ENCODE measurements around the gene ZFHX3. TPM values are rescaled to one million over a fixed set of nuclear protein-coding genes. Genes with fewer than 3 reads are reported as not detected.

ZFHX3 gene
- total and polyA plus RNA-seq, 11 donors, result 3.8 to 21.6 (median 13.6) TPM

GRCh38 chr16:72977127-72977526 lies 70.8 kb downstream of the ZFHX3 start:
- DNase-seq, result no peak
- TF ChIP-seq CTCF (IDR thresholded peaks at IDR 0.05), result no peak
- no peak for TF ChIP-seq POLR2A (IDR thresholded peaks at IDR 0.05)
- Histone ChIP-seq H3K9me3 (no peaks in the 10 kb centered on the region), H3K4me1 (peaks cover 0 to 44% (median 25%) of the 10 kb centered on the region in 12 donors), H3K36me3 (no peaks in the 10 kb centered on the region), H3K27me3 (no peaks in the 10 kb centered on the region), H3K4me3 (no peak overlapping the region), H3K27ac (peak overlapping the region in 1 of 12 donors; percentile 48)
- WGBS, 4 donors, result 74 to 87% (median 80%) methylated on average over 7 of the region's 7 CpGs
- ATAC-seq, result no peak
- intact Hi-C loops (cut with DNase I), result no loop called here

- H3K36me3 ChIP-seq, result no peaks in the 10 kb centered on the region
- H3K9me3 ChIP-seq, result no peaks in the 10 kb centered on the region
- WGBS, 4 donors, result 92 to 96% (median 93%) methylated on average over 17 of the region's 17 CpGs
- TF ChIP-seq CTCF (IDR thresholded peaks at IDR 0.05) (no peak), POLR2A (IDR thresholded peaks at IDR 0.05) (no peak)
- no peaks in the 10 kb centered on the region for H3K27me3 ChIP-seq
- no peak overlapping the region for H3K27ac ChIP-seq
- ATAC-seq (no peak), DNase-seq (no peak)
- H3K4me1 ChIP-seq, result peaks cover 0 to 44% (median 25%) of the 10 kb centered on the region in 12 donors
- H3K4me3 ChIP-seq, result no peak overlapping the region
- intact Hi-C loops (cut with DNase I), result no loop called here
Measured at GRCh38 chr16:72976438-72977064, 71.4 kb downstream of the ZFHX3 start.

- ATAC-seq, result no peak
- peaks cover 0 to 44% (median 25%) of the 10 kb centered on the region in 12 donors for H3K4me1 ChIP-seq
- no peak overlapping the region for H3K4me3 ChIP-seq
Measured at GRCh38 chr16:72975809-72976437, 72.0 kb downstream of the ZFHX3 start.

More at GRCh38 chr16:72975809-72976437, 72.0 kb downstream of the ZFHX3 start:
- H3K27me3 ChIP-seq, result no peaks in the 10 kb centered on the region
- intact Hi-C loops (cut with DNase I), result no loop called here
- no peaks in the 10 kb centered on the region for H3K36me3 ChIP-seq
- no peaks in the 10 kb centered on the region for H3K9me3 ChIP-seq
- H3K27ac ChIP-seq, result no peak overlapping the region
- WGBS, 4 donors, result 58 to 81% (median 71%) methylated on average over 5 of the region's 5 CpGs
- DNase-seq, result no peak
- no peak for TF ChIP-seq CTCF (IDR thresholded peaks at IDR 0.05)
- no peak for TF ChIP-seq POLR2A (IDR thresholded peaks at IDR 0.05)

Measured in heart left ventricle (tissue), 16 donors.